GM12864 (cell line): ENCODE data around the gene FAF1.

Source experiments
- DNase-seq: peaks from one replicate; pipeline ENCODE4 v3.0.0-alpha.2; 2011; ENCODE audit warnings: low read depth
- H3K4me3 ChIP-seq: 2 replicates; pipeline ENCODE4 v1.5.1; 2011; ENCODE audit warnings: mild to moderate bottlenecking, low read depth, low read length, control low read depth
- TF ChIP-seq, protein P1 (sequence below): IDR thresholded peaks from 2 replicates; pipeline ENCODE4 v1.5.1; 2011; ENCODE audit warnings: low read depth, mild to moderate bottlenecking, moderate library complexity, low read length, control low read depth, inconsistent platforms; ENCODE audit errors: missing control alignments

Gene FAF1

DNA sequence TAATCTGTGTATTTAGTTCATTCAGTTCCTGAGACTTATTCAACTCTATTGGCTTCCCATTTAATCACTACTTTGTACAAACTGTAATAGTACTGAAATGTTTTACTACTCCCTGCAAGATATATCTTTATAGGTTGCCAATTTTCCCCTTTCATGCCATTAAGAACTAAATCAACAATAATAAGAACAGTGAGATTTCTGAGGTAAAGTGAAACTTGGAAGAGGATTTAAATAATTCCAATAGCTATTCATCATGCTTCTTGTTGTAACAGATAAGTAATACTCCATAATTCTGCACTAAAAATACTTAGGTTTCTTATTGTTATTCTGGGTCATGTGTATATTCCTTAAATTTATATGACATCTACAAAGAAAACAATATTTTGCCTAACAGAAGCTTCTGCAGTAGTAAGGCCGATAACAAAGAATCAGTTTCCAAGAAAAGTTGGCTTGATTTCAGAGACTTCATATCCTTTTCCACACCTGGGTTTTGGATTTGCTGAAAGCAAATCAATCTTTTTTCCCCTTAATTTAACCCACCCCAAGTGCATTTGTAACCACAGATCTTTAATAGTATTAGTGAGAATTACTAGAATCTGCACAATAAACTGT is 258.3 kb downstream of the FAF1 start:
- TF ChIP-seq, protein P1, sequence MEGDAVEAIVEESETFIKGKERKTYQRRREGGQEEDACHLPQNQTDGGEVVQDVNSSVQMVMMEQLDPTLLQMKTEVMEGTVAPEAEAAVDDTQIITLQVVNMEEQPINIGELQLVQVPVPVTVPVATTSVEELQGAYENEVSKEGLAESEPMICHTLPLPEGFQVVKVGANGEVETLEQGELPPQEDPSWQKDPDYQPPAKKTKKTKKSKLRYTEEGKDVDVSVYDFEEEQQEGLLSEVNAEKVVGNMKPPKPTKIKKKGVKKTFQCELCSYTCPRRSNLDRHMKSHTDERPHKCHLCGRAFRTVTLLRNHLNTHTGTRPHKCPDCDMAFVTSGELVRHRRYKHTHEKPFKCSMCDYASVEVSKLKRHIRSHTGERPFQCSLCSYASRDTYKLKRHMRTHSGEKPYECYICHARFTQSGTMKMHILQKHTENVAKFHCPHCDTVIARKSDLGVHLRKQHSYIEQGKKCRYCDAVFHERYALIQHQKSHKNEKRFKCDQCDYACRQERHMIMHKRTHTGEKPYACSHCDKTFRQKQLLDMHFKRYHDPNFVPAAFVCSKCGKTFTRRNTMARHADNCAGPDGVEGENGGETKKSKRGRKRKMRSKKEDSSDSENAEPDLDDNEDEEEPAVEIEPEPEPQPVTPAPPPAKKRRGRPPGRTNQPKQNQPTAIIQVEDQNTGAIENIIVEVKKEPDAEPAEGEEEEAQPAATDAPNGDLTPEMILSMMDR = no peak
- DNase-seq = no peak
- H3K4me3 ChIP-seq = no peak overlapping the region

DNA sequence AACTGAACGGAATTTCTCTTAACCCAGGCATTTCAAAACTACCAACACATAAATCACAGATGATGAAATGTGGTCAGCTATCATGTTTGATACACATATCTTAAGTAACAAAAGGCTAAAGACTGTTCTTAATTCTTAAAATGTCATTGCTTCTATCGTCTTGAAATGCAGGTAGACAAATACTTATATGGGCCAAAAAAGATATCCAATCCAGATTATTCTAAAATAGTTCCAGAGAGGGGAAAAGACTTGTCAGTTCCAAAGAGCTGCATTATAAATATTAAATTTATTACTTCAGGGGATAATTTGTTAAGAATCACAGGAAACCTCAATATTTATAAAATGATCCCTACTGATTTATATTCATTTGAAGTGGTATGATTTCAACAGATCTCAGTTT is 259.4 kb downstream of the FAF1 start:
- no peak for DNase-seq
- TF ChIP-seq, protein P1 = no peak
- H3K4me3 ChIP-seq = no peak overlapping the region

DNA sequence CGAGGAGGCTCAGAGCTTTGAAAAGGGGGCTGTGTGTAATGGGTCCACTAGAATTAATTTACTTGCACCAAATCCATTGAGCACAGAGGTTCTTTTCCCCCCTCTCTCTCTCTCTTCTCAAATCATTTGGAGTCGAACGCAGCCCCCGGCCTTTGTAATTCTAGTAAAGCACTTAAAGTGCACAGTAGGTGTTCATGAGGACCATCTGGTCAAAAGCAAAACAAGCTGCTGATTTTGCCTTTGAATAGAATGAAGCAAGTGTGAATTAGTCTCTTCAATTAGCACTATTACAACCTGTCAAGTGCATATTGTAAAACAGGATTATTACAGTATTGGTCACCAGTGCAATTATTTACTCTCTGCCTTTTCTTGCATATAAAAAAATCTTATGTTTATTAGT is 259.9 kb downstream of the FAF1 start:
- DNase-seq = no peak
- TF ChIP-seq, protein P1 = no peak
- H3K4me3 ChIP-seq = no peak overlapping the region

DNA sequence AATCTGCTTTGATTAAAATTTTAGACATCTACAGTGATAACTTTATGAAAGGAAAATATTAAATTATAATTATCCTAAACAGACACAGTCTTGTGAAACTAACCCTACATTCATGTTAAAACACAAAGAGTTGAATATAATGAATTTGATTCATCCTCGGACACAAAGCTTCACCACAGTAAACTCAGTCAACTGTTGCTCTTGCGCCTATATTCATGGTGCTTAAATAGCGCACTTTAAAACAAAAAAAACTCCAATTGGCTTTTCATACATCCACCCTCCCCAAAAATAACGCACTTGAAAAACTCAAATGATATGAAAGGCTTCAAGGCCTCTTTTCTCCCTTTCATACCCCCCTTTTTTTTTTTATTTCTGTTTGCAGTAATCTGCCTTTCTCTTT is 260.3 kb downstream of the FAF1 start:
- DNase-seq = no peak
- TF ChIP-seq, protein P1 = no peak
- H3K4me3 ChIP-seq = no peak overlapping the region

DNA sequence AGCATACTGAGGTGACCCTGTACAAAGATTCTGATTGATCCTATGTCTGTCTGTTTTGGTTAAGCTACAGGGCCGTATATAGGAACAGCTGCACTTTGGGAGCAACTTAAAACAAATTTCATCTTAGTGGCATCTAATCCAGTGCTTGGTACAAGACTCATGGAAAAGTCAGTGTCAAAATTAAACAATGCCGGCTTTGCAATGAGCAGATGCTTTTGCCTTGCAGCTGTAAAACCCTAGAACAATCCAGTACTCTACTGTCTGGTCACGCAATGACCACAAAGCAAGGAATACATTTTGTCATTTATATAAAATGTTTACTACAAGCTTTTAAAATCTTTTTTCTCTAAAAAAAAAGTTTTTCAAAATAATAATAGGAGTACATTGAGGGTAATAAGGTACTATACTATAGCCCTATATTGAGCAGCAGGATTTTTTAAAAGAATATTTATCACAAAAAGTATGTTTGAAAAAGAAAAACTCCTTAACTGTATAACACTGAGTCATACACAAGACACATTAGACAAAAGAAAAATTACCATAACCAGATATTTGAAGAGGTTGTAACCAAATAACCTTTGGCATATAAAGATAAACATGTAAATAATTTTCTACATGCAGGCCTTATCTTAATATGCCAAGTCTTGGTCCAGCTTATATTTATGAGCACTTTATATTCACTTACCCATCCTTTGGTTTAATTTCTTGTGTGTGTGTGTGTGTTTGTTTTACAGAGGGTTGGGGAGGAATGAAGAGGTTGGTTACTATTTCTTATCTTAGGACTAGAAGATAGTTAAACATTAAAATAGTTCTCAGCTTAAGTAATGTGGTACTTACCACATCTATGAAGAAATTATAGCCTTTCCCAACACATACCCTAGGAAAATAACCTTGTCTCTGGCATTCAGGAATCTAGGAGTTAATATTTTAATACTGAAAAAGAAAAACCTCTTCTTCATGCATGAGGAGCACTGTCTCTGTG is 262.3 kb downstream of the FAF1 start:
- TF ChIP-seq, protein P1 = no peak
- DNase-seq = no peak
- no peak overlapping the region for H3K4me3 ChIP-seq

DNA sequence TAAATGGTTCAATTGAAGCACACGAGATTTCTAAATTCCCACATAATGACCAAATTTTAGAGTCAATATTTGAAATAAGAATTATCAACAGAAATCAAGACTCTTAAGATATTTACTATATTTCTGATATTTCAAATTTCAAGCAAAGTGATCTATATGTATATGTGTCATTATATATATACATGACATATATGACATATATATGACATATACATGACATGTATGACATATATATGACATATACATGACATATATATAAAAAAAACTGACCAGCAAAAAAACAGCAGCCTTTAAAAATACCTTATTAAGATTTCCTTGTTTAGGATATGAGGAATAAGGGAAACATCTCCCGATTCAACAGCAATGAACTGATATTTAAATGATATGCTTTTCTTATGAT is 266.2 kb downstream of the FAF1 start:
- H3K4me3 ChIP-seq = no peak overlapping the region
- TF ChIP-seq, protein P1 = no peak
- no peak for DNase-seq
